ENCODE data around the gene BCL2L12.

BCL2L12 gene

GRCh38 chr19:49701271-49701786 is 35.6 kb downstream of the BCL2L12 start:
- Histone ChIP-seq H3K4me2 (ENCODE audit: low read length) (no peak overlapping the region), H3K79me2 (ENCODE audit: control insufficient read depth, low read length) (no peaks in the 10 kb centered on the region), H3K9me3 (ENCODE audit: control insufficient read depth, insufficient read depth, low read length) (no peaks in the 10 kb centered on the region), H3K9me2 (replicated peaks; ENCODE audit: control insufficient read depth, low read length) (no peaks in the 10 kb centered on the region), H3K4me3 (ENCODE audit: low read length) (no peak overlapping the region), H3K27me3 (ENCODE audit: control insufficient read depth, low read length) (no peaks in the 10 kb centered on the region), H3K27ac (ENCODE audit: low read depth, low read length) (no peak overlapping the region), H3F3A (ENCODE audit: control insufficient read depth, insufficient read depth) (no peaks in the 10 kb centered on the region), H3K4me1 (ENCODE audit: control insufficient read depth, low read length) (no peaks in the 10 kb centered on the region), H3K36me3 (ENCODE audit: control insufficient read depth, low read length) (no peaks in the 10 kb centered on the region), H4K20me1 (ENCODE audit: control insufficient read depth, insufficient read depth, low read depth, low read length) (no peaks in the 10 kb centered on the region)
- no peak for TF ChIP-seq EZH2phosphoT487 (IDR thresholded peaks at IDR 0.05; ENCODE audit: borderline replicate concordance, low read length)
- TF ChIP-seq CTCF (IDR thresholded peaks at IDR 0.05; ENCODE audit: low read depth, low read length, poor library complexity, severe bottlenecking) = no peak

- H3K4me3 ChIP-seq (ENCODE audit: low read length) = no peak overlapping the region
- H3K4me1 ChIP-seq (ENCODE audit: control insufficient read depth, low read length) = no peaks in the 10 kb centered on the region
- H4K20me1 ChIP-seq (ENCODE audit: control insufficient read depth, insufficient read depth, low read depth, low read length) = no peaks in the 10 kb centered on the region
- no peak overlapping the region for H3K27ac ChIP-seq (ENCODE audit: low read depth, low read length)
- no peaks in the 10 kb centered on the region for H3K36me3 ChIP-seq (ENCODE audit: control insufficient read depth, low read length)
- H3K4me2 ChIP-seq (ENCODE audit: low read length) = no peak overlapping the region
- no peaks in the 10 kb centered on the region for H3K79me2 ChIP-seq (ENCODE audit: control insufficient read depth, low read length)
- no peaks in the 10 kb centered on the region for H3K27me3 ChIP-seq (ENCODE audit: control insufficient read depth, low read length)
- H3K9me3 ChIP-seq (ENCODE audit: control insufficient read depth, insufficient read depth, low read length) = no peaks in the 10 kb centered on the region
- no peaks in the 10 kb centered on the region for H3F3A ChIP-seq (ENCODE audit: control insufficient read depth, insufficient read depth)
- H3K9me2 ChIP-seq (replicated peaks; ENCODE audit: control insufficient read depth, low read length) = no peaks in the 10 kb centered on the region
- TF ChIP-seq EZH2phosphoT487 (IDR thresholded peaks at IDR 0.05; ENCODE audit: borderline replicate concordance, low read length) (no peak), CTCF (IDR thresholded peaks at IDR 0.05; ENCODE audit: low read depth, low read length, poor library complexity, severe bottlenecking) (no peak)
Observed at GRCh38 chr19:49704888-49705642, 39.3 kb downstream of the BCL2L12 start.

GRCh38 chr19:49705919-49706318 is 40.2 kb downstream of the BCL2L12 start:
- Histone ChIP-seq H3F3A (ENCODE audit: control insufficient read depth, insufficient read depth) (no peaks in the 10 kb centered on the region), H3K27ac (ENCODE audit: low read depth, low read length) (no peak overlapping the region), H4K20me1 (ENCODE audit: control insufficient read depth, insufficient read depth, low read depth, low read length) (no peaks in the 10 kb centered on the region), H3K4me3 (ENCODE audit: low read length) (no peak overlapping the region), H3K4me1 (ENCODE audit: control insufficient read depth, low read length) (no peaks in the 10 kb centered on the region), H3K4me2 (ENCODE audit: low read length) (no peak overlapping the region), H3K79me2 (ENCODE audit: control insufficient read depth, low read length) (no peaks in the 10 kb centered on the region), H3K9me2 (replicated peaks; ENCODE audit: control insufficient read depth, low read length) (no peaks in the 10 kb centered on the region), H3K36me3 (ENCODE audit: control insufficient read depth, low read length) (no peaks in the 10 kb centered on the region), H3K27me3 (ENCODE audit: control insufficient read depth, low read length) (no peaks in the 10 kb centered on the region), H3K9me3 (ENCODE audit: control insufficient read depth, insufficient read depth, low read length) (no peaks in the 10 kb centered on the region)
- no peak for TF ChIP-seq CTCF (IDR thresholded peaks at IDR 0.05; ENCODE audit: low read depth, low read length, poor library complexity, severe bottlenecking)
- TF ChIP-seq EZH2phosphoT487 (IDR thresholded peaks at IDR 0.05; ENCODE audit: borderline replicate concordance, low read length) = no peak
